Measurements from ENCODE around the gene KRTAP4-6. TPM values are rescaled to one million over a fixed set of nuclear protein-coding genes. Genes with fewer than 3 reads are reported as not detected.

The KRTAP4-6 gene
- total and polyA plus RNA-seq, 2 of the 13 experiments (the other 11 are each of a cell fraction or from before 2014, with no cell fraction given): not detected

DNA sequence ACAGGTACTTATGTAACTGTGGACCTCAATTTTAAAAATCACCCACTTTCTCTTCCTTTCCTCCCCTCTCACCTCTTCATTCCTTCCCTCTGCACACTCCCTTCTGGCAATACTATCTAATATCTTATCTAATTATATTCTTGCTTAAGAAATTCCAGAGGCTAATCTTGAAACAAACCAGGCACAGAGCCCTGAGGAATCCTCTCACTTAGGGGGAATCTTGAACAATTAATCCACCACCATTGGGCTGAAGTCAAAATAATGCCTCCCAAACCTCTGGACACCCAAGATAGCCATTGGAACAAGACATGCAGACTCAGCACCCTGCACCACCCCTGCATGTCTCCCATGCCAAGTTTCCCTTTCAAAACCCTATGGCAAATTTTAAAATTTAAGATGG is 1.0 kb upstream of the KRTAP4-6 start:
- H3K4me1 ChIP-seq (ENCODE audit: insufficient read depth, low read length): no peaks in the 10 kb centered on the region
- ChIA-PET CTCF (ENCODE audit: low intra/inter-chr PET ratio, low total read pairs) (no interaction called here), POLR2A (no interaction called here)
- no peaks in the 10 kb centered on the region for H4K20me1 ChIP-seq (ENCODE audit: insufficient read depth, low read length)
- H3K79me2 ChIP-seq (ENCODE audit: insufficient read depth, low read length): no peaks in the 10 kb centered on the region
- in situ Hi-C loops (cut with HindIII; ENCODE audit: extremely low pct_ligation_motif_present, low pct_unique_long_range_greater_than_20kb): no loop called here
- intact Hi-C loops (cut with micrococcal nuclease; ENCODE audit: unreplicated experiment): no loop called here
- H3K9ac ChIP-seq (ENCODE audit: insufficient read depth, low read depth, low read length): no peak overlapping the region
- no peaks in the 10 kb centered on the region for H3K36me3 ChIP-seq (replicated peaks in 1 of 2; ENCODE audit: control insufficient read depth in 1 of 2, insufficient read depth in 2 of 2, low read length in 2 of 2)
- no TSS peak for BruUV-seq (replicated peaks)
- H3K4me3 ChIP-seq (replicated peaks in 1 of 3; ENCODE audit: insufficient read depth in 1 of 3, low read depth in 2 of 3, low read length in 3 of 3): no peak overlapping the region
- no peak for TF ChIP-seq ZHX1 (CRISPR knock-in tag; IDR thresholded peaks at IDR 0.05; ENCODE audit: low read depth)
- no peak for TF ChIP-seq MAFF (IDR thresholded peaks at IDR 0.05; ENCODE audit: low read depth, low read length)
- no peak for TF ChIP-seq FOXA3 (CRISPR knock-in tag; IDR thresholded peaks at IDR 0.05)
- TF ChIP-seq HMG20A (CRISPR knock-in tag; IDR thresholded peaks at IDR 0.05; ENCODE audit: borderline replicate concordance): no peak
- no peak for TF ChIP-seq SOX5 (CRISPR knock-in tag; IDR thresholded peaks at IDR 0.05; ENCODE audit: borderline replicate concordance)
- no peak for TF ChIP-seq TOE1 (CRISPR knock-in tag; IDR thresholded peaks at IDR 0.05)
- TF ChIP-seq RELA (CRISPR knock-in tag; IDR thresholded peaks at IDR 0.05): no peak
- TF ChIP-seq ARID2 (CRISPR knock-in tag; IDR thresholded peaks at IDR 0.05; ENCODE audit: borderline replicate concordance): no peak
- no peak for TF ChIP-seq ZNF367 (CRISPR knock-in tag; IDR thresholded peaks at IDR 0.05; ENCODE audit: borderline replicate concordance)
- TF ChIP-seq ZNF737 (CRISPR knock-in tag; IDR thresholded peaks at IDR 0.05; ENCODE audit: borderline replicate concordance): no peak
- TF ChIP-seq ZNF768 (CRISPR knock-in tag; IDR thresholded peaks at IDR 0.05): no peak
- TF ChIP-seq, protein P1, sequence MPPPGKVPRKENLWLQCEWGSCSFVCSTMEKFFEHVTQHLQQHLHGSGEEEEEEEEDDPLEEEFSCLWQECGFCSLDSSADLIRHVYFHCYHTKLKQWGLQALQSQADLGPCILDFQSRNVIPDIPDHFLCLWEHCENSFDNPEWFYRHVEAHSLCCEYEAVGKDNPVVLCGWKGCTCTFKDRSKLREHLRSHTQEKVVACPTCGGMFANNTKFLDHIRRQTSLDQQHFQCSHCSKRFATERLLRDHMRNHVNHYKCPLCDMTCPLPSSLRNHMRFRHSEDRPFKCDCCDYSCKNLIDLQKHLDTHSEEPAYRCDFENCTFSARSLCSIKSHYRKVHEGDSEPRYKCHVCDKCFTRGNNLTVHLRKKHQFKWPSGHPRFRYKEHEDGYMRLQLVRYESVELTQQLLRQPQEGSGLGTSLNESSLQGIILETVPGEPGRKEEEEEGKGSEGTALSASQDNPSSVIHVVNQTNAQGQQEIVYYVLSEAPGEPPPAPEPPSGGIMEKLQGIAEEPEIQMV (CRISPR knock-in tag; IDR thresholded peaks at IDR 0.05; ENCODE audit: low read depth): no peak
- TF ChIP-seq, protein P2, sequence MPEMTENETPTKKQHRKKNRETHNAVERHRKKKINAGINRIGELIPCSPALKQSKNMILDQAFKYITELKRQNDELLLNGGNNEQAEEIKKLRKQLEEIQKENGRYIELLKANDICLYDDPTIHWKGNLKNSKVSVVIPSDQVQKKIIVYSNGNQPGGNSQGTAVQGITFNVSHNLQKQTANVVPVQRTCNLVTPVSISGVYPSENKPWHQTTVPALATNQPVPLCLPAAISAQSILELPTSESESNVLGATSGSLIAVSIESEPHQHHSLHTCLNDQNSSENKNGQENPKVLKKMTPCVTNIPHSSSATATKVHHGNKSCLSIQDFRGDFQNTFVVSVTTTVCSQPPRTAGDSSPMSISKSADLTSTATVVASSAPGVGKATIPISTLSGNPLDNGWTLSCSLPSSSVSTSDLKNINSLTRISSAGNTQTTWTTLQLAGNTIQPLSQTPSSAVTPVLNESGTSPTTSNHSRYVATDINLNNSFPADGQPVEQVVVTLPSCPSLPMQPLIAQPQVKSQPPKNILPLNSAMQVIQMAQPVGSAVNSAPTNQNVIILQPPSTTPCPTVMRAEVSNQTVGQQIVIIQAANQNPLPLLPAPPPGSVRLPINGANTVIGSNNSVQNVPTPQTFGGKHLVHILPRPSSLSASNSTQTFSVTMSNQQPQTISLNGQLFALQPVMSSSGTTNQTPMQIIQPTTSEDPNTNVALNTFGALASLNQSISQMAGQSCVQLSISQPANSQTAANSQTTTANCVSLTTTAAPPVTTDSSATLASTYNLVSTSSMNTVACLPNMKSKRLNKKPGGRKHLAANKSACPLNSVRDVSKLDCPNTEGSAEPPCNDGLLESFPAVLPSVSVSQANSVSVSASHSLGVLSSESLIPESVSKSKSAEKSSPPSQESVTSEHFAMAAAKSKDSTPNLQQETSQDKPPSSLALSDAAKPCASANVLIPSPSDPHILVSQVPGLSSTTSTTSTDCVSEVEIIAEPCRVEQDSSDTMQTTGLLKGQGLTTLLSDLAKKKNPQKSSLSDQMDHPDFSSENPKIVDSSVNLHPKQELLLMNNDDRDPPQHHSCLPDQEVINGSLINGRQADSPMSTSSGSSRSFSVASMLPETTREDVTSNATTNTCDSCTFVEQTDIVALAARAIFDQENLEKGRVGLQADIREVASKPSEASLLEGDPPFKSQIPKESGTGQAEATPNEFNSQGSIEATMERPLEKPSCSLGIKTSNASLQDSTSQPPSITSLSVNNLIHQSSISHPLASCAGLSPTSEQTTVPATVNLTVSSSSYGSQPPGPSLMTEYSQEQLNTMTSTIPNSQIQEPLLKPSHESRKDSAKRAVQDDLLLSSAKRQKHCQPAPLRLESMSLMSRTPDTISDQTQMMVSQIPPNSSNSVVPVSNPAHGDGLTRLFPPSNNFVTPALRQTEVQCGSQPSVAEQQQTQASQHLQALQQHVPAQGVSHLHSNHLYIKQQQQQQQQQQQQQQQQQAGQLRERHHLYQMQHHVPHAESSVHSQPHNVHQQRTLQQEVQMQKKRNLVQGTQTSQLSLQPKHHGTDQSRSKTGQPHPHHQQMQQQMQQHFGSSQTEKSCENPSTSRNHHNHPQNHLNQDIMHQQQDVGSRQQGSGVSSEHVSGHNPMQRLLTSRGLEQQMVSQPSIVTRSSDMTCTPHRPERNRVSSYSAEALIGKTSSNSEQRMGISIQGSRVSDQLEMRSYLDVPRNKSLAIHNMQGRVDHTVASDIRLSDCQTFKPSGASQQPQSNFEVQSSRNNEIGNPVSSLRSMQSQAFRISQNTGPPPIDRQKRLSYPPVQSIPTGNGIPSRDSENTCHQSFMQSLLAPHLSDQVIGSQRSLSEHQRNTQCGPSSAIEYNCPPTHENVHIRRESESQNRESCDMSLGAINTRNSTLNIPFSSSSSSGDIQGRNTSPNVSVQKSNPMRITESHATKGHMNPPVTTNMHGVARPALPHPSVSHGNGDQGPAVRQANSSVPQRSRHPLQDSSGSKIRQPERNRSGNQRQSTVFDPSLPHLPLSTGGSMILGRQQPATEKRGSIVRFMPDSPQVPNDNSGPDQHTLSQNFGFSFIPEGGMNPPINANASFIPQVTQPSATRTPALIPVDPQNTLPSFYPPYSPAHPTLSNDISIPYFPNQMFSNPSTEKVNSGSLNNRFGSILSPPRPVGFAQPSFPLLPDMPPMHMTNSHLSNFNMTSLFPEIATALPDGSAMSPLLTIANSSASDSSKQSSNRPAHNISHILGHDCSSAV (CRISPR knock-in tag; IDR thresholded peaks at IDR 0.05; ENCODE audit: borderline replicate concordance): no peak
- TF ChIP-seq ATF1 (CRISPR knock-in tag; IDR thresholded peaks at IDR 0.05): no peak
- H3K27ac ChIP-seq (ENCODE audit: extremely low read length, insufficient read depth, low read length): no peak overlapping the region
- DNase-seq (ENCODE audit: low spot score): no peak
- no peak for ATAC-seq
- no peak for FAIRE-seq
- no peak overlapping the region for H2AFZ ChIP-seq (ENCODE audit: low read length)
- H3K9me3 ChIP-seq (ENCODE audit: low read length): peaks cover 43% of the 10 kb centered on the region
- H3K27me3 ChIP-seq (ENCODE audit: control insufficient read depth in 1 of 2, insufficient read depth in 2 of 2, low read length in 2 of 2): no peaks in the 10 kb centered on the region
- H3K4me2 ChIP-seq (ENCODE audit: low read depth, low read length): no peak overlapping the region
